Cardiac fibroblast (primary cell): ENCODE data around the gene MAGEA9B.
A peak's percentile ranks its signal among the peaks of the same experiment; 100 is the strongest.

ENCODE experiments used
- DNase-seq, 2 donors: peaks; one replicate each; pipeline versions ENCODE4 v3.0.0 to v3.0.0-alpha.2; 2010; ENCODE audit warnings: low read depth in 2 of 2
- H3K4me3 ChIP-seq, 2 donors: replicated peaks in 1 of 2; 1 replicate in 1 of 2; 2 replicates in 1 of 2; pipeline ENCODE4 v1.5.1; 2011; ENCODE audit warnings: low read depth in 2 of 2, low read length in 2 of 2, mild to moderate bottlenecking in 2 of 2, moderate library complexity in 1 of 2
- TF ChIP-seq, protein P1 (sequence below): IDR thresholded peaks from one replicate; pipeline ENCODE4 v1.5.1; 2011; ENCODE audit warnings: low read depth, mild to moderate bottlenecking, low read length, inconsistent platforms

MAGEA9B gene

GRCh38 chrX:149572743-149573142 is 14.5 kb downstream of the MAGEA9B start:
- TF ChIP-seq, protein P1, sequence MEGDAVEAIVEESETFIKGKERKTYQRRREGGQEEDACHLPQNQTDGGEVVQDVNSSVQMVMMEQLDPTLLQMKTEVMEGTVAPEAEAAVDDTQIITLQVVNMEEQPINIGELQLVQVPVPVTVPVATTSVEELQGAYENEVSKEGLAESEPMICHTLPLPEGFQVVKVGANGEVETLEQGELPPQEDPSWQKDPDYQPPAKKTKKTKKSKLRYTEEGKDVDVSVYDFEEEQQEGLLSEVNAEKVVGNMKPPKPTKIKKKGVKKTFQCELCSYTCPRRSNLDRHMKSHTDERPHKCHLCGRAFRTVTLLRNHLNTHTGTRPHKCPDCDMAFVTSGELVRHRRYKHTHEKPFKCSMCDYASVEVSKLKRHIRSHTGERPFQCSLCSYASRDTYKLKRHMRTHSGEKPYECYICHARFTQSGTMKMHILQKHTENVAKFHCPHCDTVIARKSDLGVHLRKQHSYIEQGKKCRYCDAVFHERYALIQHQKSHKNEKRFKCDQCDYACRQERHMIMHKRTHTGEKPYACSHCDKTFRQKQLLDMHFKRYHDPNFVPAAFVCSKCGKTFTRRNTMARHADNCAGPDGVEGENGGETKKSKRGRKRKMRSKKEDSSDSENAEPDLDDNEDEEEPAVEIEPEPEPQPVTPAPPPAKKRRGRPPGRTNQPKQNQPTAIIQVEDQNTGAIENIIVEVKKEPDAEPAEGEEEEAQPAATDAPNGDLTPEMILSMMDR = no peak
- peak in 1 of 2 donors; percentile 5 for DNase-seq
- H3K4me3 ChIP-seq = no peak overlapping the region

- DNase-seq = no peak
- H3K4me3 ChIP-seq = no peak overlapping the region
- TF ChIP-seq, protein P1 = no peak
Observed at GRCh38 chrX:149571770-149572169, 15.5 kb downstream of the MAGEA9B start.

- no peak overlapping the region for H3K4me3 ChIP-seq
- DNase-seq = peak; percentile 36 to 65
- TF ChIP-seq, protein P1 = no peak
Observed at GRCh38 chrX:149570668-149571067, 16.6 kb downstream of the MAGEA9B start.

GRCh38 chrX:149569770-149570169 is 17.5 kb downstream of the MAGEA9B start:
- H3K4me3 ChIP-seq = no peak overlapping the region
- TF ChIP-seq, protein P1 = no peak
- DNase-seq = no peak

- no peak overlapping the region for H3K4me3 ChIP-seq
- no peak for DNase-seq
- TF ChIP-seq, protein P1 = no peak
Observed at GRCh38 chrX:149568701-149569296, 18.5 kb downstream of the MAGEA9B start.

- H3K4me3 ChIP-seq = no peak overlapping the region
- DNase-seq = no peak
- TF ChIP-seq, protein P1 = no peak
Observed at GRCh38 chrX:149567621-149568417, 19.4 kb downstream of the MAGEA9B start.
